A549 (cell line): ENCODE data around the gene TOPBP1.

ENCODE experiments used
- CTCF ChIP-seq: fragments of >200 bp; sonication (Bioruptor Twin); formaldehyde crosslinking; IDR thresholded peaks from 3 replicates; pipeline ENCODE4 v1.5.1; 2016
- NR3C1 ChIP-seq: fragments of >200 bp; sonication (Bioruptor Twin); formaldehyde crosslinking; IDR thresholded peaks from 3 replicates; pipeline ENCODE4 v1.6.1; 2017
- POLR2A ChIP-seq: IDR thresholded peaks from 2 replicates; pipeline ENCODE4 v1.6.1; 2012; ENCODE audit warnings: mild to moderate bottlenecking, low read length
- RAD21 ChIP-seq, 2 experiments: fragments of >200 bp in 1 of 2; sonication (Bioruptor Twin) in 1 of 2; formaldehyde crosslinking in 1 of 2; IDR thresholded peaks in 1 of 2; conservative IDR thresholded peaks in 1 of 2; 2 replicates in 1 of 2; 3 replicates in 1 of 2; pipeline ENCODE4 v1.6.1; 2012 to 2018; ENCODE audit warnings: inconsistent platforms in 1 of 2
- RCOR1 ChIP-seq: fragments of 150-350 bp; IDR thresholded peaks from 2 replicates; pipeline ENCODE4 v1.6.1; 2014; ENCODE audit warnings: antibody characterized with exemption, low read length, low read depth
- TP53 ChIP-seq: fragments of 250-450 bp; sonication (Bioruptor Pico); IDR thresholded peaks from 2 replicates; pipeline ENCODE4 v1.5.0; 2021; ENCODE audit warnings: mild to moderate bottlenecking, moderate library complexity
- TF ChIP-seq, protein P1 (sequence below): fragments of 150-350 bp; IDR thresholded peaks from 2 replicates; pipeline ENCODE4 v1.6.1; 2014; ENCODE audit warnings: low read depth, mild to moderate bottlenecking, low read length
- TF ChIP-seq, protein P2 (sequence below): fragments of 450-650 bp; IDR thresholded peaks from 2 replicates; pipeline ENCODE4 v1.6.1; 2014; ENCODE audit warnings: antibody characterized with exemption
- TF ChIP-seq, protein P3 (sequence below): fragments of 200-600 bp; sonication (generic); IDR thresholded peaks from 2 replicates; pipeline ENCODE4 v1.6.1; 2016; ENCODE audit warnings: antibody characterized with exemption, mild to moderate bottlenecking, moderate library complexity

DNA sequence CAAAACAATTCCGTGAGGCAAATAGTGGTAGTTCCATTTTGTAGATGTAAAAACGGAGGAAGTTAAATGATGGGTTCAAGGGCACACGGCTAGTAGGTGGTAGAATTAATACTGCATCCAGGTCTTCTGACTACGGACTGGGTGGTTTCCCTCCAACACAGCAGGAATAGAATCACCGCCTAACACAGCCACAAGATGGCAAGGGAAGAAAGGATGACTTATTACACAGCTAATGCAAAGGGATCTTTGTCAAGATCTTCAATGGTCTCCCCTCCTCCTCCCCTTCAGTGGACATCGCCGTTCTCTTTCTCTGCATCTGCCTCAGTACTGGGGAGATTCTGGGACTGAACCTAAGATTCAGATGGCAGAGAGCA lies 524 bp upstream of the TOPBP1 start:
- TF ChIP-seq TP53 (CRISPR knock-in tag) (no peak), RAD21 (conservative IDR thresholded peaks at IDR 0.05 in 1 of 2, IDR thresholded peaks at IDR 0.05 in 1 of 2) (no peak), NR3C1 (no peak), POLR2A (no peak), CTCF (no peak), RCOR1 (no peak)
- TF ChIP-seq, protein P1, sequence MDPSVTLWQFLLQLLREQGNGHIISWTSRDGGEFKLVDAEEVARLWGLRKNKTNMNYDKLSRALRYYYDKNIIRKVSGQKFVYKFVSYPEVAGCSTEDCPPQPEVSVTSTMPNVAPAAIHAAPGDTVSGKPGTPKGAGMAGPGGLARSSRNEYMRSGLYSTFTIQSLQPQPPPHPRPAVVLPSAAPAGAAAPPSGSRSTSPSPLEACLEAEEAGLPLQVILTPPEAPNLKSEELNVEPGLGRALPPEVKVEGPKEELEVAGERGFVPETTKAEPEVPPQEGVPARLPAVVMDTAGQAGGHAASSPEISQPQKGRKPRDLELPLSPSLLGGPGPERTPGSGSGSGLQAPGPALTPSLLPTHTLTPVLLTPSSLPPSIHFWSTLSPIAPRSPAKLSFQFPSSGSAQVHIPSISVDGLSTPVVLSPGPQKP: no peak
- TF ChIP-seq, protein P2, sequence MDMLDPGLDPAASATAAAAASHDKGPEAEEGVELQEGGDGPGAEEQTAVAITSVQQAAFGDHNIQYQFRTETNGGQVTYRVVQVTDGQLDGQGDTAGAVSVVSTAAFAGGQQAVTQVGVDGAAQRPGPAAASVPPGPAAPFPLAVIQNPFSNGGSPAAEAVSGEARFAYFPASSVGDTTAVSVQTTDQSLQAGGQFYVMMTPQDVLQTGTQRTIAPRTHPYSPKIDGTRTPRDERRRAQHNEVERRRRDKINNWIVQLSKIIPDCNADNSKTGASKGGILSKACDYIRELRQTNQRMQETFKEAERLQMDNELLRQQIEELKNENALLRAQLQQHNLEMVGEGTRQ: no peak
- TF ChIP-seq, protein P3, sequence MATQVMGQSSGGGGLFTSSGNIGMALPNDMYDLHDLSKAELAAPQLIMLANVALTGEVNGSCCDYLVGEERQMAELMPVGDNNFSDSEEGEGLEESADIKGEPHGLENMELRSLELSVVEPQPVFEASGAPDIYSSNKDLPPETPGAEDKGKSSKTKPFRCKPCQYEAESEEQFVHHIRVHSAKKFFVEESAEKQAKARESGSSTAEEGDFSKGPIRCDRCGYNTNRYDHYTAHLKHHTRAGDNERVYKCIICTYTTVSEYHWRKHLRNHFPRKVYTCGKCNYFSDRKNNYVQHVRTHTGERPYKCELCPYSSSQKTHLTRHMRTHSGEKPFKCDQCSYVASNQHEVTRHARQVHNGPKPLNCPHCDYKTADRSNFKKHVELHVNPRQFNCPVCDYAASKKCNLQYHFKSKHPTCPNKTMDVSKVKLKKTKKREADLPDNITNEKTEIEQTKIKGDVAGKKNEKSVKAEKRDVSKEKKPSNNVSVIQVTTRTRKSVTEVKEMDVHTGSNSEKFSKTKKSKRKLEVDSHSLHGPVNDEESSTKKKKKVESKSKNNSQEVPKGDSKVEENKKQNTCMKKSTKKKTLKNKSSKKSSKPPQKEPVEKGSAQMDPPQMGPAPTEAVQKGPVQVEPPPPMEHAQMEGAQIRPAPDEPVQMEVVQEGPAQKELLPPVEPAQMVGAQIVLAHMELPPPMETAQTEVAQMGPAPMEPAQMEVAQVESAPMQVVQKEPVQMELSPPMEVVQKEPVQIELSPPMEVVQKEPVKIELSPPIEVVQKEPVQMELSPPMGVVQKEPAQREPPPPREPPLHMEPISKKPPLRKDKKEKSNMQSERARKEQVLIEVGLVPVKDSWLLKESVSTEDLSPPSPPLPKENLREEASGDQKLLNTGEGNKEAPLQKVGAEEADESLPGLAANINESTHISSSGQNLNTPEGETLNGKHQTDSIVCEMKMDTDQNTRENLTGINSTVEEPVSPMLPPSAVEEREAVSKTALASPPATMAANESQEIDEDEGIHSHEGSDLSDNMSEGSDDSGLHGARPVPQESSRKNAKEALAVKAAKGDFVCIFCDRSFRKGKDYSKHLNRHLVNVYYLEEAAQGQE: no peak
